GM21360 (cell line): ENCODE results near the gene OCA2.
A peak's percentile ranks its signal among the peaks of the same experiment; 100 is the strongest.

Experiments
- ATAC-seq: cut with Tn5 transposase; IDR thresholded peaks from one replicate; pipeline ENCODE4 v1.9.1; 2021; ENCODE audit warnings: mild to moderate bottlenecking, moderate library complexity; ENCODE audit not compliant: unreplicated experiment

Gene OCA2

DNA sequence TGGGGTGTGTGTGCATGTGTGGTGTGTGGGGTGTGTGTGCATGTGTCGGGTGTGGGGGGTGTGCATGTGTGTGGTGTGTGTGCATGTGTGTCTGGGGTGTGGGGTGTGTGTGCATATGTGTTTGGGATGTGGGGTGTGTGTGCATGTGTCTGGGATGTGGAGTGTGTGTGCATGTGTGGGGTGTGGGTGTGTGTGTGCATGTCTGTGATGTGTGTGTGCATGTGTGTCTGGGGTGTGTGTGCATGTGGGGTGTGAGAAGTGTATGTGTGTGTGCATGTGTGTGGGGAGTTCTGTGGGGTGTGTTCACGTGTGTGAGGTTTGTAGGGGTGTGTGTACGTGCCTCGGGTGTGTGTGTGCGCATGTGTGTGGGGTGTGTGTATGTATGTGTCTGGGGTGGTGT, 6.7 kb upstream of the OCA2 start:
- no peak for ATAC-seq

DNA sequence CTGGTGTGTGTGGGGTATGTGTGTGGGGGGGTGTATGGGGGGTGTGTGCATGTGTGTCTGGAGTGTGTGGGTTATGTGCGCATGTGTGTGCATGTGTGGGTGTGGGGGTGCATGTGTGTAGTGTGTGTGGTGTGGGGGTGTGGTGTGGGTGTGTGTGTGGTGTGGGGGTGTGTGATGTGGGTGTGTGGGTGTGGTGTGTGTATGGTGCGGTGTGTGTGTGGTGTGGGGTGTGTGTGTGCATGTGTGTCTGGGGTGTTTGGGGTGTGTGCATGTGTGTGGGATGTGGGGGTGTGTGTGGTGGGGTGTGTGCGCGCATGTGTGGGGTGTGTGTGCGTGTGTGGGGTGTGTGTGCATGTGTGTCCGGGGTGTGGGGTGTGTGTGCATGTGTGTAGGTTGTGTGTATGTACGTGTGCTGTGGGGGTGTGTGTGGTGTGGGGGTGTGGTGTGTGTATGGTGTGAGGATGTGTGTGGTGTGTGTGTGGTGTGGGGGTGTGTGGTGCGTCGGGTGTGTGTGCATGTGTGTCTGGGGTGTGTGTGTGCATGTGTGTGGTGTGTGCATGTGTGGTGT, 6.2 kb upstream of the OCA2 start:
- ATAC-seq, result no peak

DNA sequence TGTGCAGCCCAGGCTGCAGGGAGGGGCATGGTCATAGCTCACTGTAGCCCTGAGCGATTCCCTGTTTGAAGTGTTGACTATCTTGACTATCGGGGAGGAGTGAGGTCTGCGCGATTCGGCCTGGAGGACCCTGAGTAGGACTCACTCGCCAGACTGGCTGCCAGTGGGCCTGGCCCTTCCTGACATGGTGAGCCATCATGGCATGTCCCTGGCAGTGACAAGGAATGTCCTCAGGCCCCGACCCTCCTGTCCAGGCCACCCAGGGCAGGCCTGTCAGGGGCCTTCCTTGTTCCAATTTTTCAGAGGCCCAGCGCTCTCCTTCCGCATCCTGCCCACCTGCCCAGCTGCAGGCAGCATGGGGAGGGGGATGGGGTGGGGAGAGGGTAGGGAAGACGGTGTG, 5.2 kb upstream of the OCA2 start:
- no peak for ATAC-seq

DNA sequence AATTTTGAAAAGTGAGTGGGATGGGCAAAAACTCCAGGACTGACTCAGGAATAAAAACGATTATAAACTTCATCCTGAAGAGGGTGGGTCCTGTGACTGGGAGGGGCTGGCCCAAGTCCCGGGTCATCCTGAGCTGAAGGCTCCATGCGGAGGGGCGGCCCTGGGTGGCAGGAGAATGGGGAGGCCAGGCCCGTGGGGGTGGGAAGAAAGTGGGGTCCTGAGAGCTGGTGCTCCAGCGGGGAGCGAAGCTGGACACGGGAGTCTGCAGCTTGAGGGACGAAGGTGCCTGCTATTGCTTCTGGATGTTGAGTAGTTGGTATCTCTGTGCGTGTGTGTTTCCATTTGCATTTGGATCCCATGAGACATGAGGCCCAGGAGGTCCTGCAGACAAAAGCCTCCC, 4.7 kb upstream of the OCA2 start:
- ATAC-seq, result no peak

DNA sequence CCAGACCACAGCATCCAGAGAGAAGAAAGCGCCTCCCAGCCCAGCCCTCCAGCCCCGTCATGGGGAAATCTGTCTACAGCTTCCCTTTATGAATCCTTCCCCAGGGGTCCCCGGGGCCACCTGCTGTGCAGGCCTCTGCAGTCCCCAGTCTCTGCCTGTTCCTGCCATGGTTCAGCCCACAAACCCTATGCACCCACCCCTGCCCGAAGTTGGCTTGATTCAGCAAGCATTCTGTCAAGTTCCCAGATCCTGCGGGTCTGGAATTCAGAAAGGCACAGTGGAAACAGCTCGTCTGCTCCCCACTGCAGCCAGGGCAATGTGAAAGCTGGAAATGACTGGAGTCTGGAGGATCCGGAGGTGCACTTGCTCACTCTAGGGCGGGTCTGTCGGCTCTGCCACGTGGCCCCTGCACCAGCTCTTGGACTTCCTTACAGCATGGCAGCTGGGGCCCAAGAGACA, 2.9 kb upstream of the OCA2 start:
- no peak for ATAC-seq

DNA sequence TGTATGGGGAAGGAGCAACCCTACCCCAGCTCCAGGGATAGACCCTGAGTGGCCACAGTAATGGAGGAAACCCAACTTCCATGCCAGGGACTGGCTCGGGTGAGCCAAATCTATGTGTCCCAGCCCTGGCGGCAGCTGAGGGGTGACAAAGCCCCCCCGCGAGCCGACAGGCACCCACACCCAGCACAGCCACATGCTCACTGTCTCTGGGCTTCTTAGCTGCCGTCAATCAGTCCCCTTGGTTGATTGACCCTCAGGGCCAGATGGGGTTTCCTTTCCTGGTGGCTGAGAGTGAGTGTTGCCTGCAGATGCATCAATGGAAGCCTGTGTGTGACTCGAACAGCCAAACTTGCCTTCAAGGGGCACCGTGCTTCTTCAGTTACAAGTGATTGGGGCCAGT, 2.1 kb upstream of the OCA2 start:
- no peak for ATAC-seq

DNA sequence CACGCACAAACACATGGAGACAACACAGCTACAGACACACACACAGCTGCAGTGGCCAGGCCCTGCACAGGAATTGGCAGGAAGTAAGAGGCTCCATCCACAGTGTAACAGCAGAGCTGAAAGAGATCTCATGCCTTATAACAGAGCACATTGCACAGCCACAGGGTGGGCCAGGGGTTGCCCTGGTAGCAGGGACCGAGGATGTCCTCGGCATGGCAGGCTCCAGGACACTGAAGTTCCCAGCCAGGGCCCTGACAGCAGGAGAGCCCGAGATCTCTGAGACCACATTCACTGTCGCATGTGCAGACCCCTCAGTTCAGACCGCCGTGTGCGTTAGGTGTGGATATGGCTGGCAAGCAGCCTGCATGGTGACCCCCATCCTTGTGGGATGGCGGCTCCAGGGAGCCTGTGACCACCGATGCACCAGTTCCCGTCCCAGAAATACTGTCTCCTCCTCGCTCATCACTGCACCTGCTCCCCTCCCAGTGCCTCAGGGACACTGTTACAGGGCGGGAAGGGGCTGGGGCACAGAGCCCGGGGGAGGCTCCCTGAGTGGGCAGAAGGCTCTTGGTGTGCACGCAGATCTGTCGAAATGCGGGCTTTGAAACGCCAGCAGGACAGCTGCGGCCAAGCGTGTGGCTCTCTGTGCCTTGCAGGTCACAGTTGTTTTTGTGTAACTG, 1.5 kb upstream of the OCA2 start:
- ATAC-seq, result no peak

DNA sequence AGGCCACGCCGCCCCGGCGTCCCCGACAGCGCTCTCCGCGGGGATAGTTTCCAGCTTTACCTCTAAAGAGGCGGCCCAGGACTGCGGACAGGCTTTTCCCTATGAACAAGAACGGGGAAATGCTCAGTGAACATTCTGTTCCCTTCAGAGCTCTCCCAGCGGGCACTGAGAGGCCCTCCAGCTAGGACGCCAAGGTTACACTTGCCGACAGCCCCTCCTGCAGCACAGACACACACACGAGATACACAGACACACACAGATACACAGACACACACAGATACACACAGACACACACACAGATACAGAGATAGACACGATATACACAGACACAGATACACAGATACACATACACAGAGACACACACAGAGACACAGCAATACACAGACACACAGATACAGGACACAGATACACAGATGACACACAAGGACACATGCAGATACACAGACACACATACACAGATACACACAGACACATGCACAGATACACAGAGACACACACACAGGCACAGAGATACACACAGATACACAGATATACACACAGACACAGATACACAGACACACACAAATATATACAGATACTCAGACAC, 533 bp upstream of the OCA2 start:
- ATAC-seq, result no peak

DNA sequence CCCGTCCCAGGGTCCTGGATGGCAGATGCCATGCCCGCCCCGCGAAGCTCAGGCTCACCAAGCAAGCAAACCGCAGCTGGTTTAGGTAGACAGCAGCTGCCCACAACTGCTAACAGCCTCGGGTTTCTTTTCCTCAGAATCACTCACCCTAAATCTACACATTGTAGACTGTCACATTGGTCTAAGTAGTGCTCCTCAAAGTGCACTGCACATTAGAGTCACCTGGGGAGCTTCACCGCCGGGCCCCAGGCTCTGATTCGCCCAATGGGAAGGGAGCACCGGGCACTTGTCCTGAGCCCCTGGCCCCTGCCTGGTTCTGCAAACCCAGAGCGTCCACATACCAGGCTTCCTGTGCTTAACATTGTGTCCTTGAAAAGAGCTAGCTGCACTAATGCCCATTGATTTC, 752 bp downstream of the OCA2 start:
- ATAC-seq, result no peak

DNA sequence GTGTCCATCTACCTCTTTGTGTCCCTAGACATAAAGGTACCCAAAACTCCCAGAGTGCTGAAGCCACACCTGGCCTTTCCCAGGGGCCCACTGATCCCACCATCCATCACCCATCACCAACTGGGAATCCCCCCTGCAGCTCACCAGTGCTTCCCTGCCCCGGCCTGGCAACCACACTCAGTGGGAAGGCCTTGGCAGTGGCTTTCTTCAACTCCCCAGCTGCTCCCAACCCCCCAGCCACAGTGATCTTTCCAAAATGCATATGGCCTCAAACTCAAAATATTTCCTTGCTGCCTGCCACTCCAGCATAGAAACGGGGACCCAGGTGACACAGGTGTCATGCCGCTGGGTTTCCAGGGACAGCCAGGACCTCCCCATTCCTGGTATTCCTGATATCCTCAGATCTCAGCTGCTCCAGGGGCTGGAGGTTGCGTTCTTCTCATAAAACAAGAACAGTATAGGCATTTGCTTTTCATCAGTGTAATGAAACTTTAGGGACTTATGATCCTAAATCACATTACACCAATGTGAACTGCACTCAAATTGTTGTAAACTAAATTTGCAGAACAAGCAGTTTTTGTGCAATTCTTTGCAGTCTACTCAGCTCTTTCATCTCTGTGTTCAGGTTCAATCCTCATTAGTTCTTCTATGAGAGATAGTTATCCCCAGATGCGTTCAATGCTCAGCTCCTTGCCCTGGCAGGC, 1.3 kb downstream of the OCA2 start:
- ATAC-seq, result no peak

DNA sequence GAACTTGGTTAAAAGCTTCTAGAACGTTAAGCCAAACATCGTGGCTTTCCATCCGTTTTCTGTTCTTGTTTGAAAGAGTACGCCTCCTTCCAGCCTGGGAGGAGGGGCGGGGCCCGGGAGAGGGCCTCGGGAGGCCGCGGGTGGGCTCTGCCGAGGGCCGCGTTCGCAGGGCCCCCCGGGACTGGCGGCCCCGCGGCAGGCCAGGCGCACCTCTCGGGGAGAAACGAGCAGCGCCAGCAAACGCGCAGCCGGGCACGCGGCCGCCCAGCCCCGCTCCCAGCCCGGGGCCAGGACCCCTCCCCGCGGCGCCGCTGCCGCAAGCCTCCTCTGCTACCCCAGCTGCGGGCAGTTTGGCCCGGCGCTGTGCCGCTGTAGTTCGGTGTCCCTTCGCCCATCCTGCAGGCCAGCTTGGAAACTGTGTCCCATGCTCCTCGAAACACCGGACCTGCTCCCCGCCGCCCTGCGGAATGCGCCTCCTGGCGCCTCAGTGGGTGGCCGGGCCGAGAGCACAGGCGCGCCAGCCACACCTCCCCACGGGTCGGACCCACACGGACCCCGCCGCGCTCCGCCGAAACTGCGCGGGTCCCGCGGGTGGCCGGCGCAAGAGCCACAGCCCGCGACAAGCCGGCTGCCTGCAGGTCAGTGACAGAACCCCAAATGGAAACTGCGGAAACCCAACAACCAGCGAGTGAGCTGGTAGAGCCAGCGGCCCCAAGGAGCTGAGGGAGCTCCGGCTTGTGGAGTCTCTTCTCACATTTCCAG, 2.3 kb downstream of the OCA2 start:
- ATAC-seq, result no peak

DNA sequence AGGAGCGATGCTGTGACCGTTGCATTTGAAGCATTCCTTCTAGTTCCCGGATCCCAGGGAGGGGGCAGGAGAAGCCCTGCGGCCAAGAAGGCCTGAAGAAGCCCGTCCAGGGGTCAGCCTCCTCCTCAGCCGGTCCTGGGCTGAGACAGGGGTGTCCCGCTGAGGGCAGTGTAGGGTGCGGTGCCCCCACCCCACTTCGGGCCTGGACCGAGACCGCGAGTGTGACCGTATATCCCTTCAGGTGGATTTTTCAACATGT, 2.8 kb downstream of the OCA2 start:
- no peak for ATAC-seq

DNA sequence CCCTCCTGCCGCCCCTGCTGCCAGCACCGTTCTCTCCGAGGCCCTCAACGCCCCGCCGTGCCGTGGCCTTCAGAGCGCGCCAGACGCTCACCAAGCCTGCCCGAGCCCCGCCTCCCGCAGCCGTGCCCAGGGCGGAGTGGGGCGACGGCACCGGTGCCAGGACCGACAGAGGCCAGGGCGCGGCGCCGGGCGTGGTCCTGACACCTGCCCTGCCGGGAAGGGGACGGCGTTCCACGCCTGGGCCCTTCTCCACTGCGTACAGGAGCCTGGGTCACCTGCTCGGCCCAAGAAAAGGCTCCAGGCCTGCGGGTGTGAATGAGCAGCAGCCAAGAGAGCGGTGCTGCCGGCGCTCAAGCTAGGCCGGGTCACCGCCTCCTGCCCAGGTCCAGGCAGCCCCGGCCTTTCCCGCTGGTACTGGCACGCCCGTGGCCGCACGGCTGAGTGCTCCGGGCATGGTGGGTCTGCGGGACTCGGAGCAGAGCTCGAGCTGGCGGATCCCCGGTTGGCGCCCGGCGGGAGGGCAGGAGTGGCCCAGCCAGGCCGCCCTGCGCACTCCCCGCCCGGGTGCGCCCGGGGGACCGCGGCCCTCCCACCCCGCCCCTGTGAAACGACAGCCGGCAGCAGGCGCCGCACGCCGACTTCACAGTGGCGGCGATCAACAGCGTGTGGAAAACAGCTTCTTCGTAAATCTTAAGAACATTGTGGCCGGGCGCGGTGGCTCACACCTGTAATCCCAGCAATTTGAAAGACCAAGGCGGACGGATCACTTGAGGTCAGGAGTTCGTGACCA, 4.2 kb downstream of the OCA2 start:
- no peak for ATAC-seq

DNA sequence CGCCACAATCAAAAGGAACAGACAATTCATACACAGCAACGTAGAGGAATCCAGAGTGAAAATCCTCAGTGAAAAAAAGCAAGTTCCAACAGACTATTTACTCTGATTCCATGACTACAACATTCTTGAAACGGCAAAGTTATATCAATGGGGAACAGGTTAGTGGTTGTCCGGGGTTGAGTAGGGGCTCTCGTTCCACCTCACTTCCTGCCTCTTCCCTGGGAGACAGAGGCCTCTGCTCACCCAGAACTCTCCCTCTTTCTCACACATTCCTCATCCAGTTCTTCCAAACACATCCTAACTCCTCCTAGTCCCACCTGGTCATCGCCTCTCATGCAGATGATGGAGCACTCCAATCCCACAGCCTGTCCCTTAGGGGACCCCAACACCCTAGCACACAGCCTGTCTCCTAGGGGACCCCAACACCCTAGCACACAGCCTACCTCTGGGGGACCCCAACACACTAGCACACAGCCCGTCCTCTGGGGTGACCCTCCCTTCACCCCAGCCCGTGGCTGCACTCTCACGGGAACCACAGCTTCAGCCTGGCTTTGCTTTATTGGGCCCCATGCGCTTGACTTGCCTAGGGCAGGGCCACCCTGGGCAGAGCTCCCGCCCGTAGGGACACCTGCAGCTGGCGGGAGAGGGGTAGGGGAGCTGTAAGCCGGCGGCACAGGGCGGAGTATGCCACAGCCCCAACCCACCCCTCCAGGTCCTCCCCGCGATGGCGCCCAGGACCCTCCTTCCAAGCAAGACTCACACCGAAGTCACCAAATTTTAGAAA, 5.2 kb downstream of the OCA2 start:
- ATAC-seq, result no peak

DNA sequence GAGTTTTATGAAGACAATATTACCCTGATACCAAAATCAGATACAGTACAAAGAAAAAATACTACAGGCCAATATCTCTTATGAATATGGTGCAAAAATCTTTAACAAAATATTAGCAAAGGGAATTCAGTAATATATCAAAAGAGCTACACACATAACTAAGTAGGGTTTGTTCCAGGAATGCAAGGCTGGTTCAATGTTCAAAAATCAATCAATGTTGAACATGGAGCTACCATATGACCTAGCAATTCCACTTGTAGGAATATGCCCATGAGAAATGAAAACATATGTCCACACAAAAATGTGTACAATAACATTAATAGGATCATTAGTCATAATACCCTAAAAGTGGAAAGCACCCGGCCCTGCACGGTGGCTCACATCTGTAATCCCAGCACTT, 7.8 kb downstream of the OCA2 start:
- no peak for ATAC-seq

DNA sequence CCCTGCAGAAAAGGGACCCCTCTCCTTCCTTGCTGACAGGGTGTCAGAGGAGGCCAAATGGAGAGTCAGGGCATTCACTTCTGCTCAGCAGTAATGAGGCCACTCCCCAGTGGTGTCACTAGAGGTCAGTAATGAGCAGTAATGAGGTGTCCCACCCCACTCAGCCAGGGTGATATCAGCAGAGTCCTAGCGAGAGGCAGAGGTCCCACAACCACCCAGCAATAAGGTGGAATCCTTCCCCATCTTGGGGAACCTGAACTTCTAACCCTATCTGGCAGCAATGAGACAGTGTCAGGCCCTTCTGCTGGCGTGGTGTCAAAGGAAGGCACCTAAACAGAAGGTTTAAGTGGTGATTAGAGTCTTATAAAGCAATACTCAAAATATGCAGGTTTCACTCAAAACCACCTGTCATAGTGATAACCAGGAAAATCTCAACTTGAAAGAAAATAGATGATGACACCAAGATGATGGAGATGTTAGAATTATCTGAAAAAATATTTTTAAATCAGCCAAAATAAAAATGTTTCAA, 12.9 kb downstream of the OCA2 start:
- peak; percentile 84 for ATAC-seq

DNA sequence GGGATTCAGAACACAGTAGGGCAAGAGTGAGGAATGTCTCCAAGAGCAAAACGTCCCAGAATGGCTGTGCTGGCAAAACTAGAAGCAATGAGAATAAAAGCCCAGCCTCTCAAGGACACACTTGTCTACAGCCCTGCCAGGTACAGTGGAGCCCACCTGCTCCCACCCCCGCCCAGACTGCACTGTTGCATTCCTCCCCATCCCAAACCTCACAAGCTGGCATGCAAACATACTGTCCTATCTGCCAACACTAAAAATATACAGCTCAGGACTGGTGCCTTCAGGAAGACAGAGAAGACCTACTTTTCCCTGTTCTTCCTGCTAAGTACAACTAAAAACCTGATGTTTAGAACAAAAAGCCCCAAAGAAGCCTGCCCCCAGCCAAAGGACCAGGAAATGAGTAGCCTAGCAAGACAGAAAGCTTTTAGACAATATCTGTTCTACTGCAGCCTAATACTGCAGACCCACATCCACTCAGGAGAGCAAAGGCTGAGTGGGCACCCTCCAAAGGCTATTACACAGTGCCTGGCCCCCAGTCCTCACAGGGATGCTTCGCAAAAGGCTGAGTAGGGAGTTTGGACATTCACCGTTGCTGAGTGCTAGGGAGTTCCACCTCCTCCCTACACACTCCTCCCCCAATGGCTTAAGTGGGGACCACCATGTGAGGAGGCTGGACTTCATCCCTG, 13.5 kb downstream of the OCA2 start:
- no peak for ATAC-seq

DNA sequence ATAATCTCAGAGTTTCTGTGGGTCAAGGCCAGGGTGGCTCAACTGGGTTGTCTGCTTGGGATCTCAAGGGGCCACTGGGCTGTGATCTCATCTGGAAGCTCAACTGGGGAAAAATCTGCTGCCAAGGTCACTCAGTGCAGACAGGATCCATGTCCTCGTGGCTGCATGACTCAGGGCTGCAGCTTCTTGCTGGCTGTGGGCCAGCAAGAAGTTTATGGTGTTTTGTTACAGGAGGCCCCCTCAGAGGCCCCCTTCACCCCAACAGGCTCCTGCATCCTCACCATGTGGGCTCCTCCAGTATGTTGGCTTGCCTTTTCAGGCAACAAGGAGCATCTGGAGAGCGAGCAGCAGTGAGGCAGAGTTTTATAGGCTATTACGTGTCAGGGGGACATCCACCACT, 14.6 kb downstream of the OCA2 start:
- ATAC-seq, result no peak
